CD4-positive, CD25-positive, alpha-beta regulatory T cell (primary cell): ENCODE measurements around the gene UBXN2A. TPM values are rescaled to one million over a fixed set of nuclear protein-coding genes. Genes with fewer than 3 reads are reported as not detected.
A peak's percentile ranks its signal among the peaks of the same experiment; 100 is the strongest.
"Not testable (repeated sequence)": the region's sequence is repeated elsewhere in the genome, so short reads cannot be mapped to it uniquely, and the experiment has no call there.

ENCODE experiments used
- ATAC-seq, 2 donors: fragments of 150-1000 bp; cut with Tn5 transposase; one replicate each; pipeline ENCODE4 v1.10.0; 2021; ENCODE audit warnings: low read depth in 2 of 2, moderate number of reproducible peaks in 2 of 2, moderate library complexity in 1 of 2
- DNase-seq, 3 donors: peaks; one replicate each; pipeline versions ENCODE4 v3.0.0 to v3.0.0-alpha.2; 2012 to 2022; ENCODE audit warnings: mixed read lengths in 1 of 3
- H3K27ac ChIP-seq: one replicate; pipeline ENCODE4 v1.7.0; 2013; ENCODE audit warnings: mild to moderate bottlenecking, low read length; ENCODE audit not compliant: insufficient read depth, poor library complexity, severe bottlenecking
- H3K27me3 ChIP-seq: one replicate; pipeline ENCODE4 v1.7.0; 2013; ENCODE audit warnings: low read length; ENCODE audit not compliant: control insufficient read depth, insufficient read depth
- H3K36me3 ChIP-seq: one replicate; pipeline ENCODE4 v1.7.0; 2013; ENCODE audit warnings: mild to moderate bottlenecking, low read length, moderate library complexity; ENCODE audit not compliant: control insufficient read depth, insufficient read depth
- H3K4me1 ChIP-seq: 2 replicates; pipeline ENCODE4 v1.7.0; 2013; ENCODE audit warnings: mild to moderate bottlenecking, low read length; ENCODE audit not compliant: insufficient read depth, control insufficient read depth, poor library complexity, severe bottlenecking
- H3K4me3 ChIP-seq: one replicate; pipeline ENCODE4 v1.7.0; 2013; ENCODE audit warnings: low read depth, mild to moderate bottlenecking, low read length, moderate library complexity
- H3K9me3 ChIP-seq, 2 experiments: 1 replicate in 1 of 2; 2 replicates in 1 of 2; pipeline ENCODE4 v1.7.0; 2013; ENCODE audit warnings: low read length in 2 of 2, mild to moderate bottlenecking in 1 of 2, moderate library complexity in 1 of 2; ENCODE audit not compliant: control insufficient read depth in 2 of 2
- H3K27ac Mint-ChIP-seq, 3 donors: one replicate each; pipeline ENCODE4 v1.8.0; 2020 to 2022; ENCODE audit warnings: mild to moderate bottlenecking in 3 of 3, mixed read lengths in 3 of 3, moderate library complexity in 2 of 3
- H3K27me3 Mint-ChIP-seq: one replicate; pipeline ENCODE4 v1.8.0; 2022; ENCODE audit warnings: mild to moderate bottlenecking, mixed read lengths
- H3K36me3 Mint-ChIP-seq: one replicate; pipeline ENCODE4 v1.8.0; 2020; ENCODE audit warnings: mixed read lengths
- H3K4me1 Mint-ChIP-seq, 4 donors: one replicate each; pipeline ENCODE4 v1.8.0; 2020 to 2022; ENCODE audit warnings: mixed read lengths in 4 of 4, mild to moderate bottlenecking in 1 of 4
- H3K4me3 Mint-ChIP-seq, 4 donors: one replicate each; pipeline ENCODE4 v1.8.0; 2020 to 2022; ENCODE audit warnings: mild to moderate bottlenecking in 4 of 4, mixed read lengths in 4 of 4, moderate library complexity in 3 of 4
- H3K9me3 Mint-ChIP-seq, 7 donors: one replicate each; pipeline ENCODE4 v1.8.0; 2020 to 2022; ENCODE audit warnings: mixed read lengths in 7 of 7, mild to moderate bottlenecking in 3 of 7, moderate library complexity in 2 of 7
- polyA plus RNA-seq, 4 donors: library from polyadenylated mRNA; unstranded; fragments of 300-500 nt; fragmentation: Illumina TruSeq; gene quantifications; one replicate each; pipeline ENCODE4 v1.2.3, GENCODE V29; 2021
- total RNA-seq: library from RNA; stranded (reverse); gene quantifications from one replicate; pipeline ENCODE4 v1.2.3, GENCODE V29; 2022

Gene UBXN2A
- total and polyA plus RNA-seq, 5 donors from 2014 or later: 7.7 to 15.0 (median 9.4) TPM

GRCh38 chr2:23944976-23945375 lies 4.7 kb downstream of the UBXN2A start:
- H3K9me3 ChIP-seq: no peaks in the 10 kb centered on the region
- no peaks in the 10 kb centered on the region for H3K27me3 ChIP-seq
- H3K4me3 ChIP-seq: no peak overlapping the region
- Mint-ChIP-seq H3K27me3 (no peaks in the 10 kb centered on the region), H3K4me3 (no peak overlapping the region), H3K36me3 (peaks cover 8% of the 10 kb centered on the region), H3K9me3 (no peaks in the 10 kb centered on the region), H3K27ac (no peak overlapping the region), H3K4me1 (peaks cover 11 to 35% (median 30%) of the 10 kb centered on the region in 4 donors)
- no peak overlapping the region for H3K27ac ChIP-seq
- DNase-seq (no peak), ATAC-seq (no peak)
- no peaks in the 10 kb centered on the region for H3K36me3 ChIP-seq
- H3K4me1 ChIP-seq: peaks cover 8% of the 10 kb centered on the region

GRCh38 chr2:23947350-23947749 lies 7.1 kb downstream of the UBXN2A start:
- H3K27ac ChIP-seq: no peak overlapping the region
- Mint-ChIP-seq H3K36me3 (peaks cover 8% of the 10 kb centered on the region), H3K9me3 (no peaks in the 10 kb centered on the region), H3K27ac (no peak overlapping the region), H3K4me1 (peaks cover 4 to 29% (median 23%) of the 10 kb centered on the region in 4 donors), H3K27me3 (no peaks in the 10 kb centered on the region), H3K4me3 (no peak overlapping the region)
- no peaks in the 10 kb centered on the region for H3K4me1 ChIP-seq
- no peak for DNase-seq
- H3K27me3 ChIP-seq: no peaks in the 10 kb centered on the region
- ATAC-seq: no peak
- H3K4me3 ChIP-seq: no peak overlapping the region
- no peaks in the 10 kb centered on the region for H3K36me3 ChIP-seq
- H3K9me3 ChIP-seq: no peaks in the 10 kb centered on the region

- H3K27ac Mint-ChIP-seq, H3K9me3 Mint-ChIP-seq, H3K36me3 ChIP-seq, H3K4me1 ChIP-seq, H3K4me3 ChIP-seq, ATAC-seq, H3K27ac ChIP-seq, H3K27me3 Mint-ChIP-seq, H3K9me3 ChIP-seq, DNase-seq, H3K27me3 ChIP-seq, H3K4me3 Mint-ChIP-seq, H3K36me3 Mint-ChIP-seq: not testable (repeated sequence)
- H3K4me1 Mint-ChIP-seq: peaks cover 8 to 24% (median 14%) of the 10 kb centered on the region in 4 donors
These were observed 12.3 kb downstream of the UBXN2A start for GRCh38 chr2:23952558-23952957.

DNA sequence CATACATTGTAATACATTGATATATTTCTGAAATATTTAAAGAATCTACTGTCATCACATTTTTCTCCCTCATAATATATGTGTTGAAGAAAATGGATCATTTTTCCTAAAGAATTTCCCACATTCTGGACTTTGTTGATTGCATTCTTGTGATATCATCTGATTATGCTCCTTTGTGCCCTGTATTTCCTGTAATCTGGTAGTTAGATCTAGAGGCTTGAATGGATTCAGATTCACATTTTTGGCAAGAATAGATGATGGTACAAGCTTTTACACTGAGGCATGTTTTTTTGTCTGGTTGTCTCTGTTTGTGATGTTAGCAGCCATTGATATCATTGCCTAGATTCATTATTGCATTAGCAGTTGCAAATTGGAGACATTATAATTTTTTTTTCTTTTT lies 13.4 kb downstream of the UBXN2A start:
- Histone ChIP-seq H3K4me1 (no peaks in the 10 kb centered on the region), H3K36me3 (no peaks in the 10 kb centered on the region), H3K27me3 (no peaks in the 10 kb centered on the region), H3K9me3 (no peaks in the 10 kb centered on the region), H3K27ac (no peak overlapping the region), H3K4me3 (no peak overlapping the region)
- no peaks in the 10 kb centered on the region for H3K9me3 Mint-ChIP-seq
- no peaks in the 10 kb centered on the region for H3K36me3 Mint-ChIP-seq
- DNase-seq (no peak), ATAC-seq (no peak)
- H3K27ac Mint-ChIP-seq: no peak overlapping the region
- peaks cover 8 to 26% (median 15%) of the 10 kb centered on the region in 4 donors for H3K4me1 Mint-ChIP-seq
- H3K4me3 Mint-ChIP-seq: no peak overlapping the region
- H3K27me3 Mint-ChIP-seq: no peaks in the 10 kb centered on the region

DNA sequence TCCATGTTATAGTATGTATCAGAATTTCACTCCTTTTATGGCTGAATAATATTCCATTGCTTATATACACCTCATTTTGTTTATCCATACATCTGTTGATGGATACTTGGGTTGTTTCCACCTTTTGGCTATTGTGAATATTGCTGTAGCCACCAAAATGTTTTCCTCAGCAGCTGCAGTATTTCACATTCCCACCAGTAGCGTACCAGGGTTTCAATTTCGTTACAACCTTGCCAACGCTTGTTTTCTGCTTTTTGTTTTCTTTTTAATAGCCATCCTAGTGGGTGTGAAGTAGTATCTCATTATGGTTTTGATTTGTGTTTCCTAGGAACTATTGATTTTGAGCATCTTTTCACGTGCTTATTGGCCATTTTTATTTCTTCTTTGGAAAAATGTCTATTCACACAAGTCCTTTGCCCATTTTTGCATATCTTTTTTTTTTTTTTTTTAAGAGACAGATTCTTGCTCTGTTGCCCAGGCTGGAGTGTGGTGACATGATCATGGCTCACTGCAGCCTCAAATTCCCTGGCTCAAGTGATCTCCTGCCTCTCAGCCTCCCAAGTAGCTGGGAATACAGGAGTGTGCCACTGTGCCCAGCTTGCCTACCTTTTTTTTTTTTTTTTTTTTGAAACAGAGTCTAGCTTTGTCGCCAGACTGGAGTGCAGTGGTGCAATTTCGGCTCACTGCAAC lies 14.2 kb downstream of the UBXN2A start:
- DNase-seq (no peak), ATAC-seq (no peak)
- H3K4me1 Mint-ChIP-seq: peaks cover 8 to 29% (median 15%) of the 10 kb centered on the region in 4 donors

DNA sequence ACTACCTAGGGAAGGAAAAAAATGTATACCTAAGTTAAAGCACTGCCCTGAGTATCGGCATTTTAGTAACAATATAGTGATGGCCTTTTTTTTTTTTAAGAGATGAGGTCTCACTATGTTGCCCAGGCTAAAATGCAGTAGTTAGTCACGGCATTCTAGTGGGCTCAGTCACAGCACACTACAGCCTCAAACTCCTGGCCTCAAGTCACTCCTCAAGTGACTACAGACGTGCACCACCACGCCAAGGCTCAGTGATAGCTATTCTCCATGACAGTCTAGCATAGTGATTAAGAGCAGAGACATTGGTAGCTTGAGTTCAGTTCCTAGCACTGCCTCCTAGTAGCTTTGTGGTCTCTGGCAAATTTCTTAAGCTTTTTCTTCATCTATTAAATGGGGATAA lies 27.6 kb downstream of the UBXN2A start:
- Mint-ChIP-seq H3K27me3 (no peaks in the 10 kb centered on the region), H3K4me3 (no peak overlapping the region), H3K36me3 (peaks cover 11% of the 10 kb centered on the region), H3K9me3 (peaks cover 0 to 1% (median 0%) of the 10 kb centered on the region in 7 donors), H3K27ac (no peak overlapping the region), H3K4me1 (peaks cover 0 to 2% (median 0%) of the 10 kb centered on the region in 4 donors)
- Histone ChIP-seq H3K27ac (no peak overlapping the region), H3K36me3 (peaks cover 5% of the 10 kb centered on the region), H3K4me3 (no peak overlapping the region), H3K4me1 (no peaks in the 10 kb centered on the region), H3K9me3 (no peaks in the 10 kb centered on the region), H3K27me3 (no peaks in the 10 kb centered on the region)
- ATAC-seq: no peak
- DNase-seq: no peak

More for the DNA sequence above, 14.2 kb downstream of the UBXN2A start:
- no peaks in the 10 kb centered on the region for H3K9me3 Mint-ChIP-seq
- H3K27me3 Mint-ChIP-seq: no peaks in the 10 kb centered on the region
- H3K4me1 ChIP-seq: no peaks in the 10 kb centered on the region
- no peak overlapping the region for H3K27ac Mint-ChIP-seq
- no peaks in the 10 kb centered on the region for H3K27me3 ChIP-seq
- H3K9me3 ChIP-seq: no peaks in the 10 kb centered on the region
- no peaks in the 10 kb centered on the region for H3K36me3 Mint-ChIP-seq
- H3K27ac ChIP-seq: no peak overlapping the region
- H3K36me3 ChIP-seq: no peaks in the 10 kb centered on the region
- no peak overlapping the region for H3K4me3 ChIP-seq
- H3K4me3 Mint-ChIP-seq: no peak overlapping the region

DNA sequence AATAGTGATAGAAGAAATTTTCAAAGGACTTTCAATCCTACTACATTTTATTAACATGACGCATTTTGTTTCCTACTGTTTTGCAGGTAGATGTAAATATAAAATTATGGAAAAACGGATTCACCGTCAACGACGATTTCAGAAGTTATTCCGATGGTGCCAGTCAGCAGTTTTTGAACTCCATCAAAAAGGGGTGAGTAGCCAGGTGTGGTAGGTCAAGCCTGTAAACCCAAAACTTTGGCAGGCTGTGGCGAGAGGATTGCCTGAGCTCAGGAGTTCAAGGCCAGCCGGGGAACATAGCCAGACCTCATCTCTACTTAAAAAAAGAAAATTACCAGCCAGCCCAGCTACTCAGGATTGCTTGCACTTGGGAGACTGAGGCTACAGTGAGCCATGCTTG lies 36.6 kb downstream of the UBXN2A start:
- H3K4me3 ChIP-seq: no peak overlapping the region
- Mint-ChIP-seq H3K36me3 (peaks cover 16% of the 10 kb centered on the region), H3K27ac (no peak overlapping the region), H3K27me3 (no peaks in the 10 kb centered on the region), H3K9me3 (no peaks in the 10 kb centered on the region), H3K4me1 (peaks cover 0 to 5% (median 0%) of the 10 kb centered on the region in 4 donors), H3K4me3 (no peak overlapping the region)
- no peaks in the 10 kb centered on the region for H3K4me1 ChIP-seq
- DNase-seq (no peak), ATAC-seq (no peak)
- H3K9me3 ChIP-seq: no peaks in the 10 kb centered on the region
- H3K36me3 ChIP-seq: peaks cover 8% of the 10 kb centered on the region
- H3K27me3 ChIP-seq: no peaks in the 10 kb centered on the region
- H3K27ac ChIP-seq: no peak overlapping the region

DNA sequence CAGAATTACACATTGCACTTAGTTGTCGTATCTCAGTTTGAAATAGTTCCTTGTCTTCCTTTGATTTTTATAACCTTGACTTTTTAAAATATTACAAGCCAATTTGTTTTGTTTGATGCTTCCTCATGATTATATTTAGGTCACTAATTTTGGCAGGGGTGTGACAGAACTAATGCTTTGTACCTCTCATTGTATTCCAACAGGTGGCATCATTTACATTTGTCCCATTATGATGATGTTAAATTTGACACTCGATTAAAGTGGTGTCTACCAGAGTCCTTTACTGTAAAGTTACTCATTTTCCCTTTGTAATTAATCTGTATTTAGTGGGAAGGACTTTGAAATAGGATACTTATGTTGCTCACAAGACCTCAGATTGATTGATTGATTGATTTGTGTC lies 48.1 kb downstream of the UBXN2A start:
- Mint-ChIP-seq H3K36me3 (peaks cover 14% of the 10 kb centered on the region), H3K27me3 (no peaks in the 10 kb centered on the region), H3K4me1 (peaks cover 0 to 13% (median 1%) of the 10 kb centered on the region in 4 donors), H3K9me3 (no peaks in the 10 kb centered on the region), H3K4me3 (no peak overlapping the region), H3K27ac (no peak overlapping the region)
- ATAC-seq (peak in 1 of 2 donors; percentile 62), DNase-seq (peak in 2 of 3 donors; percentile 36 to 48)
- H3K27me3 ChIP-seq: no peaks in the 10 kb centered on the region
- no peaks in the 10 kb centered on the region for H3K9me3 ChIP-seq
- peaks cover 10% of the 10 kb centered on the region for H3K36me3 ChIP-seq
- H3K4me3 ChIP-seq: no peak overlapping the region
- H3K27ac ChIP-seq: no peak overlapping the region
- no peaks in the 10 kb centered on the region for H3K4me1 ChIP-seq
